ENCODE results near the gene SHMT2. TPM values are rescaled to one million over a fixed set of nuclear protein-coding genes. Genes with fewer than 3 reads are reported as not detected.

The SHMT2 gene
- total and polyA plus RNA-seq, 9 of the 15 experiments (the other 6 are each of a cell fraction or from before 2014, with no cell fraction given), result 46.1 to 319 (median 115) TPM

DNA sequence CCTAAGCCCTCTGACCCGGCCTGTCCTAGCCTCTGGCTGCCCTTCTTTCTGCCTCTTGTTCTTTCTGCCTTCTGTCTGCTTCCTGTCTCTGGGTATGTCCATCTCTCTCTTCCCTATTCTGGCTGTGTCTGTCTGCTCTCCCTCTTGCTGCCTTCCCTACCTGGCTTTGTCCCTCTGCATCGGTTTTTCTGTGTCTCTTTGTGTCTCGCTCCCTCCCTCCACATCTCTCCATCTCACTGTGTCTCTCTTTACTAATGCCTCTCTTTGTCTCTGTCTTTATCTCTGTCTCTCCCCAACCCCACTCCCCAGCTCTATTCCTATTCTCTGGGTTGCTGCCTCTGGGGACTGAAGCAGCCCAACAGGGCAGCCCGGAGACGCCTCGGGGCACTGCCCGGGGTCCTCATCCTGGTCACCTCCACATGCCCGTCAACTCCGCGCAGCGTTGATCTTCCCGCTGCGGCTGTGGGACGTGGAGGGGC, 10.1 kb downstream of the SHMT2 start (continued):
- TF ChIP-seq, protein P1, sequence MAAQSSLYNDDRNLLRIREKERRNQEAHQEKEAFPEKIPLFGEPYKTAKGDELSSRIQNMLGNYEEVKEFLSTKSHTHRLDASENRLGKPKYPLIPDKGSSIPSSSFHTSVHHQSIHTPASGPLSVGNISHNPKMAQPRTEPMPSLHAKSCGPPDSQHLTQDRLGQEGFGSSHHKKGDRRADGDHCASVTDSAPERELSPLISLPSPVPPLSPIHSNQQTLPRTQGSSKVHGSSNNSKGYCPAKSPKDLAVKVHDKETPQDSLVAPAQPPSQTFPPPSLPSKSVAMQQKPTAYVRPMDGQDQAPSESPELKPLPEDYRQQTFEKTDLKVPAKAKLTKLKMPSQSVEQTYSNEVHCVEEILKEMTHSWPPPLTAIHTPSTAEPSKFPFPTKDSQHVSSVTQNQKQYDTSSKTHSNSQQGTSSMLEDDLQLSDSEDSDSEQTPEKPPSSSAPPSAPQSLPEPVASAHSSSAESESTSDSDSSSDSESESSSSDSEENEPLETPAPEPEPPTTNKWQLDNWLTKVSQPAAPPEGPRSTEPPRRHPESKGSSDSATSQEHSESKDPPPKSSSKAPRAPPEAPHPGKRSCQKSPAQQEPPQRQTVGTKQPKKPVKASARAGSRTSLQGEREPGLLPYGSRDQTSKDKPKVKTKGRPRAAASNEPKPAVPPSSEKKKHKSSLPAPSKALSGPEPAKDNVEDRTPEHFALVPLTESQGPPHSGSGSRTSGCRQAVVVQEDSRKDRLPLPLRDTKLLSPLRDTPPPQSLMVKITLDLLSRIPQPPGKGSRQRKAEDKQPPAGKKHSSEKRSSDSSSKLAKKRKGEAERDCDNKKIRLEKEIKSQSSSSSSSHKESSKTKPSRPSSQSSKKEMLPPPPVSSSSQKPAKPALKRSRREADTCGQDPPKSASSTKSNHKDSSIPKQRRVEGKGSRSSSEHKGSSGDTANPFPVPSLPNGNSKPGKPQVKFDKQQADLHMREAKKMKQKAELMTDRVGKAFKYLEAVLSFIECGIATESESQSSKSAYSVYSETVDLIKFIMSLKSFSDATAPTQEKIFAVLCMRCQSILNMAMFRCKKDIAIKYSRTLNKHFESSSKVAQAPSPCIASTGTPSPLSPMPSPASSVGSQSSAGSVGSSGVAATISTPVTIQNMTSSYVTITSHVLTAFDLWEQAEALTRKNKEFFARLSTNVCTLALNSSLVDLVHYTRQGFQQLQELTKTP (IDR thresholded peaks at IDR 0.05; ENCODE audit: low read depth in 1 of 2, partially characterized antibody in 2 of 2), result peak in 1 of 2 experiments; percentile 45
- TF ChIP-seq TOE1 (IDR thresholded peaks at IDR 0.05; ENCODE audit: borderline replicate concordance) (no peak), TOE1 (CRISPR knock-in tag; IDR thresholded peaks at IDR 0.05; ENCODE audit: borderline replicate concordance, low read depth) (no peak), MAFG (tag; conservative IDR thresholded peaks at IDR 0.05) (no peak), ARHGAP35 (IDR thresholded peaks at IDR 0.05; ENCODE audit: partially characterized antibody) (peak; percentile 53), MTA1 (IDR thresholded peaks at IDR 0.05; ENCODE audit: borderline replicate concordance) (no peak), RBM34 (IDR thresholded peaks at IDR 0.05; ENCODE audit: borderline replicate concordance, insufficient read depth, low read length) (no peak), IRF2 (CRISPR knock-in tag; IDR thresholded peaks at IDR 0.05) (no peak), SUPT5H (IDR thresholded peaks at IDR 0.05) (no peak), NFRKB (IDR thresholded peaks at IDR 0.05; ENCODE audit: low read depth) (no peak; the same call in 1 of the 2 replicates)
- TF ChIP-seq, protein P2, sequence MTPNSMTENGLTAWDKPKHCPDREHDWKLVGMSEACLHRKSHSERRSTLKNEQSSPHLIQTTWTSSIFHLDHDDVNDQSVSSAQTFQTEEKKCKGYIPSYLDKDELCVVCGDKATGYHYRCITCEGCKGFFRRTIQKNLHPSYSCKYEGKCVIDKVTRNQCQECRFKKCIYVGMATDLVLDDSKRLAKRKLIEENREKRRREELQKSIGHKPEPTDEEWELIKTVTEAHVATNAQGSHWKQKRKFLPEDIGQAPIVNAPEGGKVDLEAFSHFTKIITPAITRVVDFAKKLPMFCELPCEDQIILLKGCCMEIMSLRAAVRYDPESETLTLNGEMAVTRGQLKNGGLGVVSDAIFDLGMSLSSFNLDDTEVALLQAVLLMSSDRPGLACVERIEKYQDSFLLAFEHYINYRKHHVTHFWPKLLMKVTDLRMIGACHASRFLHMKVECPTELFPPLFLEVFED (CRISPR knock-in tag; conservative IDR thresholded peaks at IDR 0.05), result peak; percentile 81
- TF ChIP-seq, protein P3, sequence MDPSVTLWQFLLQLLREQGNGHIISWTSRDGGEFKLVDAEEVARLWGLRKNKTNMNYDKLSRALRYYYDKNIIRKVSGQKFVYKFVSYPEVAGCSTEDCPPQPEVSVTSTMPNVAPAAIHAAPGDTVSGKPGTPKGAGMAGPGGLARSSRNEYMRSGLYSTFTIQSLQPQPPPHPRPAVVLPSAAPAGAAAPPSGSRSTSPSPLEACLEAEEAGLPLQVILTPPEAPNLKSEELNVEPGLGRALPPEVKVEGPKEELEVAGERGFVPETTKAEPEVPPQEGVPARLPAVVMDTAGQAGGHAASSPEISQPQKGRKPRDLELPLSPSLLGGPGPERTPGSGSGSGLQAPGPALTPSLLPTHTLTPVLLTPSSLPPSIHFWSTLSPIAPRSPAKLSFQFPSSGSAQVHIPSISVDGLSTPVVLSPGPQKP (CRISPR knock-in tag; IDR thresholded peaks at IDR 0.05), result no peak
- TF ChIP-seq, protein P4, sequence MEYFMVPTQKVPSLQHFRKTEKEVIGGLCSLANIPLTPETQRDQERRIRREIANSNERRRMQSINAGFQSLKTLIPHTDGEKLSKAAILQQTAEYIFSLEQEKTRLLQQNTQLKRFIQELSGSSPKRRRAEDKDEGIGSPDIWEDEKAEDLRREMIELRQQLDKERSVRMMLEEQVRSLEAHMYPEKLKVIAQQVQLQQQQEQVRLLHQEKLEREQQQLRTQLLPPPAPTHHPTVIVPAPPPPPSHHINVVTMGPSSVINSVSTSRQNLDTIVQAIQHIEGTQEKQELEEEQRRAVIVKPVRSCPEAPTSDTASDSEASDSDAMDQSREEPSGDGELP (CRISPR knock-in tag; IDR thresholded peaks at IDR 0.05; ENCODE audit: borderline replicate concordance), result no peak

Measured in K562 (cell line).